ENCODE results near the gene KTI12. TPM values are rescaled to one million over a fixed set of nuclear protein-coding genes. Genes with fewer than 3 reads are reported as not detected.
"Not testable (repeated sequence)": the region's sequence is repeated elsewhere in the genome, so short reads cannot be mapped to it uniquely, and the experiment has no call there.

Gene KTI12
- total RNA-seq, 2 experiments from 2014 or later: 15.0 to 18.0 TPM

DNA sequence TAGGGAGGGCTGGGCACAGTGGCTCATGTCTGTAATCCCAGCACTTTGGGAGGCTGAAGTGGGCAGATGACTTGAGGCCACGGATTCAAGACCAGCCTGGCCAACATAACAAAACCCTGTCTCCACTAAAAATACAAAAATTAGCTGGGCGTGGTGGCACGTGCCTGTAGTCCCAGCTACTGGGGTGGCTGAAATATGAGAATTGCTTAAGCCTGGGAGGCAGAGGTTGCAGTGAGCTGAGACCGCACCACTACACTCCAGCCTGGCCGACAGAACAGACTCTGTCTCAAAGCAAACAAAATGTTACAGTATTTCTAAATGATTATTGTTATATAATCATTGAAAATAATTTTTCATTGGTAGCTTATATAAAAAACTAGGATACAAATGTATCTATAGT lies 4.8 kb downstream of the KTI12 start:
- CTCF ChIA-PET: interaction anchor here (1.3 kb wide), 1 partner anchor 132 kb away, joined by 3 read pairs; no protein-coding TSS in a partner anchor
- not testable (repeated sequence) for H3K9me3 Mint-ChIP-seq (ENCODE audit: low read depth); H3K27ac Mint-ChIP-seq; ATAC-seq; H3K27me3 Mint-ChIP-seq; H3K4me3 Mint-ChIP-seq; DNase-seq
- peaks cover 35% of the 10 kb centered on the region for H3K36me3 Mint-ChIP-seq
- H3K4me1 Mint-ChIP-seq: peaks cover 24% of the 10 kb centered on the region

DNA sequence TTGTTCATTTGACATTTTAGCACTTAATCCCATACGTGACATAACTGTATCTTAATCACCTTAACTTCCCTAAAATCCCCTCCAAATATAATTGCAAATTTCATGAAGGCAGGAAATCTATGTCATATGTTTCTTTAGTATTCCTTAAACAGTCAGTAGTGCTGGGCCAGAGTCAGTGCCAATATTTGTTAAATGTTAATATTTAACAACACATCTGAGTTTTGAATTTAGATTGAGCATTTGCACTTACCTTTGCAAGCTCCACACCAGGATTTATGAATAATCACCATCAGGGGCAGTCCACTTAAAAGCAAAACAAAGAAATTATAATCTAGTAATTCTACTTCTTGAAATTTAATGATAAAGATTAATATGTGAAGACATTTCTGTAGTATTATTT lies 5.3 kb downstream of the KTI12 start:
- Mint-ChIP-seq H3K4me3 (no peak overlapping the region), H3K4me1 (peaks cover 22% of the 10 kb centered on the region), H3K36me3 (peaks cover 37% of the 10 kb centered on the region), H3K27me3 (no peaks in the 10 kb centered on the region), H3K27ac (no peak overlapping the region), H3K9me3 (ENCODE audit: low read depth) (no peaks in the 10 kb centered on the region)
- ATAC-seq (no peak), DNase-seq (no peak)
- CTCF ChIA-PET: interaction anchor here (1.3 kb wide), 1 partner anchor 131 kb away, joined by 3 read pairs; no protein-coding TSS in a partner anchor

GRCh38 chr1:52026278-52026677 lies 7.3 kb downstream of the KTI12 start:
- Mint-ChIP-seq H3K36me3 (peaks cover 34% of the 10 kb centered on the region), H3K27me3 (no peaks in the 10 kb centered on the region), H3K27ac (no peak overlapping the region), H3K4me1 (peaks cover 11% of the 10 kb centered on the region), H3K9me3 (ENCODE audit: low read depth) (no peaks in the 10 kb centered on the region), H3K4me3 (no peak overlapping the region)
- DNase-seq (no peak), ATAC-seq (no peak)
- CTCF ChIA-PET: no interaction called here

DNA sequence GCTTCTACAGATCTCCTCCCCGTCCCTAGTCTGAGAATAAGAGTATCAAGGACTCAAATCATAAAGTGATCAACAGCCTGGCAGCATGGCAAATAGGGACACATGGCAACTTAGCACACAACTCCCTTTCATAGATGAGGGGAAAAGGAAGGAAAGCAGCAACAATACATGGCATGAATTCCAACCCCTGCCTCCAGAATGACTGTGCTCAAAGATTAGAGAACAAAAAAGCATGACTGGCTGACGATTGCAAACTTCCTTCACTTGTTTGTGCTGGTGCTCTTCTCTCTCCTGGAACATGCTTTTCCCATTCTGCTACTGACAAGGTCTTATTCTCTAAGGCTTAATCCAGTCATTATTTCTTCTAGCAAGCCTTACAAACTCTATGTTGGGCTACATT lies 11.5 kb downstream of the KTI12 start:
- H3K36me3 Mint-ChIP-seq: peaks cover 37% of the 10 kb centered on the region
- ATAC-seq (no peak), DNase-seq (no peak)
- no peak overlapping the region for H3K4me3 Mint-ChIP-seq
- no peaks in the 10 kb centered on the region for H3K27me3 Mint-ChIP-seq
- peaks cover 2% of the 10 kb centered on the region for H3K4me1 Mint-ChIP-seq
- CTCF ChIA-PET: no interaction called here
- no peaks in the 10 kb centered on the region for H3K9me3 Mint-ChIP-seq (ENCODE audit: low read depth)
- no peak overlapping the region for H3K27ac Mint-ChIP-seq

DNA sequence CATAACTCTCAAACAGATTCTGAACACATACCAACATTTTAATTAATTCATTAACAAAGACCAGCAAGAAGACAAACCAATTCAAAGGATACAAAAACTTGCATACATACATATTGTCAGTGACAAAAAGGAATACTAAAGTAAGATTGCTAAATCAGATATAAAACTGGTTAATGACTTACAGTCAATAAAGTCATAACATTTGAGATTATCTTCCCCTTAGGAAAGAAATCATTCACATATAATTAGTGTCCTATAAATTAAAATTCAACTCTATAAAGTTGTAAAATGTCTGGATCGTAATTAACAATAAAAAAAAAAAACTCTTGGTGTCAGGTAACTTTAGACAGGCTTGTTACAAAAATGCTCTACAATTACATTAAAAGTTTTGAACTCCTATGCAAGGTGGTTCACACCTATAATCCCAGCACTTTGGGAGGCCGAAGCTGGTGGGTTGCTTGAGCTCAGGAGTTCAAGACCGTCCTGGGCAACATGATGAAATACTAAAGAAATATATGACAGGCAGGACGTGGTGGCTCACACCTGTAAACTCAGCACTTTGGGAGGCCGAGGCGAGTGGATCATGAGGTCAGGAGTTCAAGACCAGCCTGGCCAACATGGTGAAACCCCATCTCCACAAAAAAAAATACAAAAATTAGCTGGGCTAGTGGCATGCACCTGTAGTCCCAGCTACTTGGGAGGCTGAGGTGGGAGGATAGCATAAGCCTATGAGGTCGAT lies 25.4 kb downstream of the KTI12 start:
- no peaks in the 10 kb centered on the region for H3K4me1 Mint-ChIP-seq
- no peak overlapping the region for H3K27ac Mint-ChIP-seq
- no peak for ATAC-seq
- CTCF ChIA-PET: no interaction called here
- H3K27me3 Mint-ChIP-seq: peaks cover 26% of the 10 kb centered on the region
- H3K36me3 Mint-ChIP-seq: no peaks in the 10 kb centered on the region
- no peak overlapping the region for H3K4me3 Mint-ChIP-seq
- H3K9me3 Mint-ChIP-seq (ENCODE audit: low read depth): no peaks in the 10 kb centered on the region
- no peak for DNase-seq

DNA sequence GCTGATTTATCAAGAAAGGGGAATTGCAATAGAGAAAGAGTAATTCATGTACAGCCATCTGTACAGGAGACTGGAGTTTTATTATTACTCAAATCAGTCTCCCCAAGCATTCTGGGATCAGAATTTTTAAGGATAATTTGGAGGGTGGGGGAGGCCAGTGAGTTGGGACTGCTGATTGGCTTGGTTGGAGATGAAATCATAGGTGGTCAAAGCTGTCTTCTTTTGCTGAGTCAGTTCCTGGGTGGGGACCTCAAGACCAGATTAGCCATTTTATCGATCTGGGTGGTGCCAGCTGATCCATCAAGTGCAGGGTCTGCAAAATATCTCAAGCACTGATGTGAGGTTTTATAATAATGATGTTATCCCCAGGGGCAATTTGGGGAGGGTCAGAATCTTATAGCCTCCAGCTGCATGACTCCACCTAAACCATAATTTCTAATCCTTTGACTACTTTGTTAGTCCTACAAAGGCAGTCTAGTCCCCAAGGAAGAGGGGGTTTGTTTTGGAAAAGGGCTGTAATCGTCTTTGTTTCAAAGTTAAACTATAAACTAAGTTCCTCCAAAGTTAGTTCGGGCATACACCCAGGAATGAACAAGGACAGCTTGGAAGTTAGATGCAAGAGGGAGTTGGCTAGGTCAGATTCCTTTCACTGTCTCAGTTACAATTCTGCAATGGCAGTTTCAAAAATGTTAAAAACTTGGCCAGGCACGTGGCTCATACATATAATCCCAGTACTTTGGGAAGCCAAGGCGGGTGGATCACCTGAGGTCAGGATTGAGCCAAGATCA lies 26.2 kb downstream of the KTI12 start:
- H3K4me3 Mint-ChIP-seq: no peak overlapping the region
- CTCF ChIA-PET: interaction anchor here (0.7 kb wide), 1 partner anchor 110 kb away, joined by 3 read pairs; no protein-coding TSS in a partner anchor
- DNase-seq (no peak), ATAC-seq (no peak)
- H3K27ac Mint-ChIP-seq: no peak overlapping the region
- H3K4me1 Mint-ChIP-seq: no peaks in the 10 kb centered on the region
- peaks cover 26% of the 10 kb centered on the region for H3K27me3 Mint-ChIP-seq
- H3K36me3 Mint-ChIP-seq: no peaks in the 10 kb centered on the region
- no peaks in the 10 kb centered on the region for H3K9me3 Mint-ChIP-seq (ENCODE audit: low read depth)

- H3K4me3 Mint-ChIP-seq; ATAC-seq; H3K27ac Mint-ChIP-seq; H3K36me3 Mint-ChIP-seq; CTCF ChIA-PET; DNase-seq; H3K4me1 Mint-ChIP-seq; H3K9me3 Mint-ChIP-seq (ENCODE audit: low read depth): not testable (repeated sequence)
- peaks cover 26% of the 10 kb centered on the region for H3K27me3 Mint-ChIP-seq
Observed at GRCh38 chr1:52006081-52006553, 27.5 kb downstream of the KTI12 start.

- H3K36me3 Mint-ChIP-seq; DNase-seq; H3K9me3 Mint-ChIP-seq (ENCODE audit: low read depth); H3K4me3 Mint-ChIP-seq; H3K27ac Mint-ChIP-seq; ATAC-seq; H3K4me1 Mint-ChIP-seq: not testable (repeated sequence)
- CTCF ChIA-PET: interaction anchor here (0.9 kb wide), 1 partner anchor 109 kb away, joined by 5 read pairs; no protein-coding TSS in a partner anchor
- peaks cover 26% of the 10 kb centered on the region for H3K27me3 Mint-ChIP-seq
Observed at GRCh38 chr1:52005548-52005947, 28.1 kb downstream of the KTI12 start.

GRCh38 chr1:52003877-52004276 lies 29.7 kb downstream of the KTI12 start:
- Mint-ChIP-seq H3K27me3 (peaks cover 26% of the 10 kb centered on the region), H3K9me3 (ENCODE audit: low read depth) (no peaks in the 10 kb centered on the region), H3K27ac (no peak overlapping the region), H3K4me1 (no peaks in the 10 kb centered on the region), H3K4me3 (no peak overlapping the region), H3K36me3 (no peaks in the 10 kb centered on the region)
- ATAC-seq (no peak), DNase-seq (no peak)
- CTCF ChIA-PET: interaction anchor here (1.1 kb wide), 1 partner anchor 107 kb away, joined by 7 read pairs; no protein-coding TSS in a partner anchor

- no peaks in the 10 kb centered on the region for H3K36me3 Mint-ChIP-seq
- no peaks in the 10 kb centered on the region for H3K4me1 Mint-ChIP-seq
- no peak overlapping the region for H3K27ac Mint-ChIP-seq
- CTCF ChIA-PET: interaction anchor here (0.8 to 1.3 kb wide), 2 partner anchors 104 to 106 kb away, joined by 4 read pairs; no protein-coding TSS in a partner anchor
- H3K27me3 Mint-ChIP-seq: peaks cover 21% of the 10 kb centered on the region
- ATAC-seq (peak; percentile 92), DNase-seq (peak; percentile 60)
- no peak overlapping the region for H3K4me3 Mint-ChIP-seq
- H3K9me3 Mint-ChIP-seq (ENCODE audit: low read depth): no peaks in the 10 kb centered on the region
Observed at GRCh38 chr1:52002038-52002917, 31.3 kb downstream of the KTI12 start.

DNA sequence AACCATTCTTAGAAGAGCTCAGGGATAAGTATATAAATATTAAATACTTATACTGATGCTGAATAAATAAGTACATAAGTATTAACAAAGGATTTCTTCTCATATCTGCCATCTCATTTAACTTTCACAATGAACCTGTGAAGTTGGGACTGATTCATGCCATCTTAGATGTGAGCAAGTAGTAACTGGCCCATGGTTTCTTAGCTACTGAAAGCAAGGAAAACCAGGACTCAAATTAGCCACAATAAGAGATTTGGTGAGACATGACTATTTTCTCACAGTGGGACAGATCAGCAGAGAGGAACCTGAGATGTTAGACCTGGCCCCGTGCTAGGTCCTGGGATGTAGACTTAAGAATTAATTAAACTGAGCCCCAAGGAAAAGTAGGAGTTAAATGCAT lies 34.9 kb downstream of the KTI12 start:
- H3K9me3 Mint-ChIP-seq (ENCODE audit: low read depth): no peaks in the 10 kb centered on the region
- no peak for ATAC-seq
- CTCF ChIA-PET: interaction anchor here (2.3 kb wide), 1 partner anchor 102 kb away, joined by 8 read pairs; no protein-coding TSS in a partner anchor
- H3K4me1 Mint-ChIP-seq: no peaks in the 10 kb centered on the region
- no peak overlapping the region for H3K27ac Mint-ChIP-seq
- DNase-seq: no peak
- no peak overlapping the region for H3K4me3 Mint-ChIP-seq
- no peaks in the 10 kb centered on the region for H3K36me3 Mint-ChIP-seq
- peaks cover 7% of the 10 kb centered on the region for H3K27me3 Mint-ChIP-seq

DNA sequence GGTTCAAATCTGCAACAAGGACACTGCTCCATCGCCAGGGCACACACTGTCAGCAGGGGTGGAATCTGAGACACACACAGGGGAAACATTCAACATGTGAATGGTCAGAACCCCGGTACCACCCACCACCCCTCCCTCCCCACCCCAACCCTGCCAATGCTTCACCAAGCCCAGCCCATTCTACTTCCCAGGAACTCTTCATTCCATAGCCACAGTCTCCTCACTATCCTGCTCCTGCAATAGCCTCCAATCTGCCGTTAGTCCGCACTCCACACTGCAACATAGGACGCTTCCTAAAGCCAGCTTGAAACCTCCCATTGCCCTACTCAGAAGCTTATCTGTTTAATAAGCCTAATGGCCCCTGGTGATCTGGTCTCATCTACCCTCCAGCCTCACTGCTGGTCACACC lies 35.6 kb downstream of the KTI12 start:
- Mint-ChIP-seq H3K4me1 (no peaks in the 10 kb centered on the region), H3K4me3 (no peak overlapping the region), H3K27me3 (peaks cover 10% of the 10 kb centered on the region), H3K9me3 (ENCODE audit: low read depth) (no peaks in the 10 kb centered on the region), H3K27ac (no peak overlapping the region), H3K36me3 (no peaks in the 10 kb centered on the region)
- DNase-seq: no peak
- ATAC-seq: no peak
- CTCF ChIA-PET: interaction anchor here (2.3 kb wide), 1 partner anchor 101 kb away, joined by 8 read pairs; no protein-coding TSS in a partner anchor

- Mint-ChIP-seq H3K27me3 (peaks cover 47% of the 10 kb centered on the region), H3K27ac (no peak within 1 kb of the TSS), H3K9me3 (ENCODE audit: low read depth) (no peaks in the 10 kb centered on the region), H3K4me3 (peak within 1 kb of the TSS; percentile 39), H3K4me1 (peaks cover 7% of the 10 kb centered on the region), H3K36me3 (no peaks in the 10 kb centered on the region)
- ATAC-seq (peak; percentile 98), DNase-seq (peak; percentile 72)
- CTCF ChIA-PET: no interaction called here
Observed at GRCh38 chr1:51990478-51990965, 43.1 kb downstream of the KTI12 start, which contains the start of gene RAB3B. Gene RAB3B, minus strand, starts transcription at chr1:51990700. Its CDS starts 13,583 bp downstream, at chr1:51977117.

Data from activated CD8-positive, alpha-beta memory T cell treated with anti-CD3 and anti-CD28 coated beads, Interleukin-2, amount 10 ng/mL, durations not matched to agents 7 days and 5 days (primary cell).